Urinary bladder (tissue), 4 donors: ENCODE data around the gene REEP1. TPM values are rescaled to one million over a fixed set of nuclear protein-coding genes. Genes with fewer than 3 reads are reported as not detected.

Experiments used
- DNase-seq: peaks from one replicate; pipeline ENCODE4 v3.0.0-alpha.2; 2015; ENCODE audit errors: extremely low spot score
- H3K27ac ChIP-seq: one replicate; pipeline ENCODE4 v1.5.1; 2013; ENCODE audit warnings: low read depth, mild to moderate bottlenecking, moderate library complexity
- H3K36me3 ChIP-seq: one replicate; pipeline ENCODE4 v1.6.1; 2013; ENCODE audit warnings: mild to moderate bottlenecking, moderate library complexity; ENCODE audit not compliant: insufficient read depth
- H3K4me1 ChIP-seq: one replicate; pipeline ENCODE4 v1.6.1; 2013; ENCODE audit warnings: mild to moderate bottlenecking, moderate library complexity; ENCODE audit not compliant: insufficient read depth
- H3K4me3 ChIP-seq: one replicate; pipeline ENCODE4 v1.5.1; 2013; ENCODE audit warnings: low read depth, low read length
- WGBS: extraction: QIAGEN DNeasy Blood & Tissue Kit; methylation state at CpG from one replicate; pipeline ENCODE4 v1.1.7; 2013; 5-methylcytosine and 5-hydroxymethylcytosine counted together
- polyA plus RNA-seq: library from polyadenylated mRNA; stranded (reverse); fragments of 200-250 nt; gene quantifications from one replicate; pipeline ENCODE4 v1.2.3, GENCODE V29; 2013
- total RNA-seq: library from RNA; depleted of rRNA; stranded (reverse); fragments of >200 nt; gene quantifications from one replicate; pipeline ENCODE4 v1.2.3, GENCODE V29; 2014
- donor health status: healthy with polysubstance abuse.
- donor health status: healthy.

Gene REEP1
- total and polyA plus RNA-seq, 2 donors = 21.9 to 39.5 TPM

DNA sequence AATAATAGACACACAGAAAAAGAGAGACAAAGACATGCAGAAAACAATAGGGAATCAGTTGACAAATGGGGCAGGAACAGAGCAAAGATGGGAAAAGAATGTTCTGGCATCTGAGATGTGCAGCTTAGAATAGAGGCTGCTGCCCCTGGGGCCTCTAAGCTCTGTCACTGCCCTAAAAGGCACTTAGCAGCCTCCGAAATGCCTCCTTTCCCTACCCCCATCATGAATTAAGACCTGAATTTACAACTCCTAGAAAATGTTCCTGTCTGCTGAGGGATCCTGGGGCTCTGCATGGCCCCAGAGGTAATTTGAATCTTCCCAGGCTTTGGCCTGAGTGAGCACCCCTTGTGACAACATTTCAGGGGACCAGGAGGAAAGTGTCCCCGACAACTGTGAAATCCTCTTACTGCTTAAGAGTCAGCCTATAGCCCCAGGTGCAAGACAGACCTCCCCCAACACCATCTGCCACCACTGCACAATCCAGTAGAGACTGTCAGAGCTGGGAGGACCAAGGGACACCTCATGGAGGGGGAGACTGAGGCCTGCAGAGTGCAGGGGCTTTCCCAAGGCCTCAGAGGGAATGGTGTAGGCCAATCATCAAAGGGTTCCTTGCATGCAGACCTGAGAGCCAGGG, 113.4 kb downstream of the REEP1 start:
- no peak overlapping the region for H3K4me3 ChIP-seq
- no peaks in the 10 kb centered on the region for H3K36me3 ChIP-seq
- 80% methylated on average over 2 of the region's 2 CpGs for WGBS
- DNase-seq = no peak
- H3K27ac ChIP-seq = no peak overlapping the region
- H3K4me1 ChIP-seq = no peaks in the 10 kb centered on the region

DNA sequence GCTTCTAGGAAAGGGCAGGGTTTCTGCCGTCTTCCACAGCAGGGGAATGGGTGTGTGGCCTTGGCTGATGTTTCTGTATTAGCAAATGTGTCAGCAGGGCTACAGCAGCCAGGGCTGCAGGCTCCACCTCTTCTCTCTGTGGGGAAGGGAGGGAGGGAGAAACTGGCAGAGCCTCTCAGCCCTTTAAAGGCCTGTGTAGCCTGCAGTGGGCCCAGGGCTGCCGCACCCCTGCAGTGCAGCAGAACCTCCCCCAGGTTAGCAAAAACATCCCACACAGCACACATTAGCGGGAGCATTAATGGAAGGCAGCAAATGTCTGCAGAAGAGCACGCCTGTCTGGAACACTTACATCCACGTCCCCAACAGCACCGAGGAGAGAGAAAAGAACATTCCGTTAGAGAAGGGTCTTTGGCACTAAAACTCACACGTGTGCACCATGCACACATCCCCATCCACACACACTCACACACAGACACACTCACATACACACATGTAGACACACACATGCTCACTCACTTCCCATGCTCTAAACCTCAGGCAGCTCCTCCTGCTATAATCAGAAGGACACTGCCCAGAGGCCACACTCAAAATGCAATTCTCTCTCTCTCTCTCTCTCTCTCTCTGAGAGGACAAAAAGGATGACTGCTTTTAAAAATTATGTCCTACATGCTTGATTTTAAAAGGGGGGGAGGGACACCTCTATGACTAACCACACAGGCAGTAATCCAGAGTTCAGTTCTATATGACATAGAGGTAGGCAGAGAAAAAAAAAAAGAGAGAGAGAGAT, 114.1 kb downstream of the REEP1 start:
- Histone ChIP-seq H3K36me3 (no peaks in the 10 kb centered on the region), H3K4me3 (no peak overlapping the region), H3K27ac (no peak overlapping the region), H3K4me1 (no peaks in the 10 kb centered on the region)
- DNase-seq = peak; percentile 67
- WGBS = 31% methylated on average over 8 of the region's 8 CpGs

DNA sequence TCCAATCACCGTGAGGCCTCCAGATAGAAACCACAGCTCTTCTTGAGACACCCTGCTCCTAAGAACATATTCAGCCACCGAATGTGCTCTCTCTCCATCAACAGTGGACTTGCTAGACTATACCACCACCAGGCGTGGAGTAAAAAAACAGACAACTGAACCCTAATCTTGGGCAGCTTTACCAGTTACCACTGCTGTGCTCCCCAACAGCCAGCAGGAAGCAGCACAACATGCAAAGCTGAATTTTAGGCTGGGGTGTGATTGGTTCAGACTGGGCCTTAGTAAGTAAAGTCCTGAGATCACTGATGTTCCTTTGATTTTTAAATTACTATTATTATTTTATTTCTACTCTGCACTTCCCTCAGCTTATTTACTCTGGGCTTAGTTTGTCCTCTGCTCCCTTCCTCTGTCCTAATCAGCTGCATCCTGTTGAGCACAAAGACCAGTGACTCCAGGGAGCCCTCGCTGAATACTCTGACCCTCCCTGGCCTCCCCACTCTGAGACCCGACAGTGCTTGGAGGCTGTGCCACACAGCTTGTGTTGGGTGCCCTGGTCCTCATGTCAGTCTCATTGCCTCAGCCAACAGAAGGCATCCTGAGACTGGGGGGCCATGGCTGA, 116.3 kb downstream of the REEP1 start:
- H3K27ac ChIP-seq = no peak overlapping the region
- no peak for DNase-seq
- H3K4me3 ChIP-seq = no peak overlapping the region
- 63% methylated on average over 5 of the region's 5 CpGs for WGBS
- H3K4me1 ChIP-seq = no peaks in the 10 kb centered on the region
- H3K36me3 ChIP-seq = no peaks in the 10 kb centered on the region

DNA sequence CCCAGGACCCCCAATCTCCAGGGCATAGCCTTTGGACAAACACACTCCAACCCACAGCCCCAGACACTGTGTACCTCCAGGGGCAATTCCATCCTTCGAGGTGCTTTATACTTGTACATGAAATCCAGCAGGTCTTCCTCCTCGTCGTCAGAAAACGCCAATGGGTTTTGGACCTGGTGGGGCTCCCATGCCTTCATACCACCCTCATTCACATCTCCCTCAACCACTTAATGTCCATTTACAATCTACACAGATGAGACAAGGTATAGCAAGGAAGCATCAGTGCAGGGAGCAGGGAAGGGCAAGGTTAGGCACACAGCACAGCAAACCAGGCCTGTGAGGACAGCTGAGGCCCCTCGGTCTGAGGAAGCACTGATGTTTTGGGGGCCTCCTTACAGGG, 117.5 kb downstream of the REEP1 start:
- H3K36me3 ChIP-seq = no peaks in the 10 kb centered on the region
- H3K4me3 ChIP-seq = no peak overlapping the region
- no peaks in the 10 kb centered on the region for H3K4me1 ChIP-seq
- no peak overlapping the region for H3K27ac ChIP-seq
- WGBS = 87% methylated on average over 5 of the region's 5 CpGs
- DNase-seq = no peak

DNA sequence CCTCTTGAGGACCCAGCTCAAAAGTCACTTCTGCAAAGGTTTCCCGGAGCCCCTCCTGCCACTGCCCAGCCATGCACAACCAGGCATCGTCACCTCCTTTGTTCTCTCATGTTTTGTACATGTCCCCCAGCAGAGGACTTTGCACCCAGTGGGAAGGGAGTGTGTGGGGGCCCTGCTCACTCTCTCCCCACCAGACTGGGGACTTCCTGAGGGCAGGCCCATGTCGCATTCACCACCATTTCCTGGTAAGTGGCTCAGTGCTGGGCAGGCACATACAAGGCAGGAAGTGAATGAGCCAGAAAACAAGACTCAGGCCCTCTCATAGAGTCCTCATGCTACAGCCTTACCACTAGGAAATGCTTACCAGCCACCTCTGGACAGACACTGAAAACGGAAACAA, 119.3 kb downstream of the REEP1 start:
- no peak for DNase-seq
- Histone ChIP-seq H3K36me3 (peaks cover 2% of the 10 kb centered on the region), H3K4me3 (no peak overlapping the region), H3K4me1 (no peaks in the 10 kb centered on the region), H3K27ac (no peak overlapping the region)
- WGBS = 89% methylated on average over 4 of the region's 4 CpGs

DNA sequence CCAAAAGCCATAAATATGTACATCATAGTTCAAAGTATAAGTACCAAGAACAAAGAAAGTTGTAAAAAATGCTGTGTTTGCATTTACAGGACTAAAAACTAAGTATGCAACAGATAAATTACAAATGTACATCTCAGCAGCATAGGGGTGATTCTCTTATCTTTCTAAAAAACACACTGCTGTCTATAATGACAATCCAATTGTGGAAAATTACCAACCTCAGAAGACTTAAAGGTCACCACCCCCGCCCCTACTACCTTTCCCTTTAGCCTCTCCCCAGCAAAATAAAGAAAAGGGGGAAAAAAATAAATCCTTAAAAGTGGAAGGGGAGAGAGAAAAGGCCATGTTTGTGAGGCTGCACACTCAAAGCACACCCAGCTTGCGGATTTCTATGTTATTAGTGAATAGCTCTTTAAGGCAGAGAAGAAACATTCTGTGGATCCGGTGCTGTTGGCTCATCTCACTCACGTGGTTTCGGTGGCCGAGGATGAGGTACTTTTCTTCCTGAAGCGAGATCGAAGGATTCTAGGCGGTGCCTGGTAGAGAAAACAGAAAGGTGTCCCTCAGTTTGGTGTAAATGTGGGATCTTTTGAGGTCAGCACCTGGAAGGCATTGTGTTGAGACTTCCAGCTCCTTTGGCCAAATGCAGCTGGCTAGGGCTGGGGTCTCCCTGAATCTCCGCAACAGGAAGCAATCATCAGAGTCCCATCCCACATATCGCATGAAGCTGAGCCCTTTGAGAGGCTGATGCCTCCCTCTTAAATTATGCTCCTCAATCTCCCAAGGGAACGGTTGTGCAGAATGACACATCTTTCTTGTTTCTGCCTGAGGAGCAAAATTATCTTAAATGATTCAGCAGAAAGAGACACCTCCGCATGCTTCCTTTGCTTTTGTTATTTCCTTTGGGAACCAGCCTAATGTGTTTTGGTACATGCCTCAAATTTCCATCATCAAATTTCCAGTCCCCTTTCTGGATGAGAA, 120.6 kb downstream of the REEP1 start:
- Histone ChIP-seq H3K4me1 (no peaks in the 10 kb centered on the region), H3K36me3 (peaks cover 2% of the 10 kb centered on the region), H3K4me3 (no peak overlapping the region), H3K27ac (no peak overlapping the region)
- 61% methylated on average over 13 of the region's 13 CpGs for WGBS
- DNase-seq = no peak

DNA sequence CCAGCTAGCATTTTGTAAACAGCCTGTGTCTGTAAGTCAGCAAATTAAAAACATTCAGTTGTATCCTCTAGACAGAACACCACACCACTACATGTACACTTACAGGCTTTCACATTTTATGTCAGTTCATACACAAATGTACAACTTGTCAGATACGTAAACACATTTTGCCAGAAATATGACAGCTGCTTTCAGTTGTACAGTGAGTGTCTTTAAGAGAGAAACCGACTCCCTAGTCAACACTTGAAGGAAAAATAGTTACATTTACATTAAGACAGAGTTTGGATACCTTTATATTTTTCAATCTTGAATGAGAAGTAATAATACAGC, 123.0 kb downstream of the REEP1 start:
- DNase-seq = no peak
- Histone ChIP-seq H3K36me3 (peaks cover 2% of the 10 kb centered on the region), H3K4me3 (no peak overlapping the region), H3K4me1 (no peaks in the 10 kb centered on the region), H3K27ac (no peak overlapping the region)
- WGBS = 78% methylated on average over 2 of the region's 2 CpGs

DNA sequence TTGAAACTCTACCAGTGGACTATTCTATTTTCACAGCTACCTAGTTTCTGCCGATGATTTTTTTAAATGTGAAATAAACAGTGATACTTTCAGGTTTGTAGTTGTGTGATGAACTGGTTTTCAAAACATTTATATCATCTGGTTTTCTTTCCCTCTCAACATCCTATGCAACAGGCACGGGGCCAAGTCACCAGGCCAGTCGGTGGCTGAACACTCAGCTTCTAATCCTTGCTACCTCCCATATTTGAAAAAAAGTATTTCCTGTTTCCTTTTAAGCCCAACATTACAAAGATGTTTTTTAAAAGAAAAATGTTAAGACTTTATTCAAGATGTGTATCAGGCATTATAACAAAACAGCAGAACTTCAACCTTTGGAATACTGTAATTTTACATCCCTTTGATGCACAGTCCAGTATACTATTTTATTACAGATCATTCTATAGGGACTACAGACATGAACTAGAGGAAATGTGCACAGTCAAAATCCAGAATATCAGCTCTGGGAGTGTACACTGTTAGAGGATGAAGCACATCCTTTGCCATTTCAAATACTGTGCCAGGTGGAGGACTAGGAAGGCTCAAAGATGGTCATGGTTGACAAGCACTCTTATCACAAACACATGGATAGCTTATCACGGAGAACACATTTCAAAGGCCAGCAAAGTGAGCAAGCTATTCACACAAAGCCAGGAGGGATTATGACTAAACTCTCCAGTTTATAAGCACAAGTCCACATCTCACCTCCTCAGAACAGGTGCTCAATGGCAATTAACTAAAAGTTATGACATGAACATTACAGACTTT, 123.5 kb downstream of the REEP1 start:
- WGBS = 33% methylated on average over 4 of the region's 4 CpGs
- DNase-seq = no peak
- Histone ChIP-seq H3K4me3 (no peak overlapping the region), H3K27ac (no peak overlapping the region), H3K36me3 (peaks cover 5% of the 10 kb centered on the region), H3K4me1 (no peaks in the 10 kb centered on the region)

DNA sequence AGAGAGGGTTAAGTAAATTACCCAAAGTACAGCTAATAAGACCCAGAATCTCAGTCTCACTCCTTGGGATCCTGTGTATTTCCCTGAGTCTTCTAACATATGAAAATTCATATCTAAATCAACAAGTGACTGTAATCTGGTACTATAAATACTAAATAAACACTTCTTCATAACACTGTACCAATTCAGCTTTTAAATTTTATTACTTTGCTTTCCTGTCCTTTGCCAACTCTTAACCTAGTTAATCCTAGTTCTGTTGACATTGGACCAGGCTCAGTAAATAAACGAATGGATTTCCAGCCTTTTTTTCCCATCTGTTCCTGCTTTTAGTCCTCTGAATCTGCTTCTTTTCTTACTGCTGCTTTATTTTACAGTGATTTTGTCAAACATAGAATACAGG, 124.4 kb downstream of the REEP1 start:
- no peak overlapping the region for H3K27ac ChIP-seq
- peaks cover 5% of the 10 kb centered on the region for H3K36me3 ChIP-seq
- H3K4me3 ChIP-seq = no peak overlapping the region
- WGBS = 21% methylated on average over 1 of the region's 1 CpG
- no peaks in the 10 kb centered on the region for H3K4me1 ChIP-seq
- no peak for DNase-seq

DNA sequence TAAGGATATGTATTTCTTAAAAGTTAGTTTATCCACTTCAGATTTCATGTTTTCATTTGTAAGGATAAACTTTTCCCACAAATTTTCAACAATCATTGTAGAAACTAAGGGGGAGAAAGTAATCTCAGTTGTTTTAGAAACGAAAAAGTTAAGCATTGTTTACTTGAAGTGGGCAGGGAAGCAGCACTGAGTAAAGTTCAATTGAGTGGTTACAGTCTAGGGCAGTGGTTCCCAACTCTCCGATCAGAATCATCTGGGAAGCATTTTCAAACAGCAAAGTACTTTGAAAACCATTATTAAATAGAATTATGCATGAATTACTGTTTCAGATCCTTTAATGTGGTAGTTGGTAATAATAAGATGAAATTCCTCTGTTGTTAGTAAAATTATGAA, 125.6 kb downstream of the REEP1 start:
- no peak overlapping the region for H3K27ac ChIP-seq
- H3K4me1 ChIP-seq = no peaks in the 10 kb centered on the region
- no peak for DNase-seq
- WGBS = 70% methylated on average over 2 of the region's 2 CpGs
- H3K36me3 ChIP-seq = peaks cover 5% of the 10 kb centered on the region
- no peak overlapping the region for H3K4me3 ChIP-seq

DNA sequence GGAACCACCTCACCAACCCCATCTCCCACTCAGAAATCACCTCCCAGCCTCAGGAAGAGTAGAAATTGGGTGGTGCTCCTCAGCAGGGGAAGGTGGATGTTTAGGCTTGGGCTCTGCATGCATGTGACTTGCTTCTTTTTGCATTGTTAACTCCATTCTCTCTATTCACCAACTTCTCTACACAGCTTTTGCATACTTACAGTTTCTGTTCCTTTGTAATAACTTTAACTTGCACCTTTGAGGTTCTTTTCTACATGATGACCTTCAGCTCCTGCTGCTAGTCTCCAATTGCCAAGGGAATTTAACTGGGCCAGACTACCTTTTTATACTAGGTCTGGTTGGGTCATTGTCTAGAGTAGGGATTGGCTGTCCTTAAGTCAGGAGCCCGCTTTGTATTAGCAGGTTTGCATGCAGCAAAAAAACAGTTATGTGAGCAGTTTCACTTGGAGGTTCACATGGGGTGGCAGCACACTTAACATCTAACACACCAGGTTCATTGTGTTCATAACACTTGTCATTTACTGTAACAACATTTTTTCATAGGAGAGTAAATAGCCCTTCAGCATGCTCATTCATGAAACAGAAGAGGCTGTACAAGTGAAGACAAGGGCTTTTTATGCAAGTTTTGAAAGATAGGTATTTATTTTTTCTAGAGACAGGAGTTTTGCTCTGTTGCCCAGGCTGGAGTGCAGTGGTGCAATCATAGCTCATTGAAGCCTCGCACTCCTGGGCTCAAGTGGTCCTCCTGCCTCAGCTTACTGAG, 126.2 kb downstream of the REEP1 start:
- Histone ChIP-seq H3K27ac (no peak overlapping the region), H3K36me3 (peaks cover 5% of the 10 kb centered on the region), H3K4me3 (no peak overlapping the region), H3K4me1 (no peaks in the 10 kb centered on the region)
- no peak for DNase-seq
- 93% methylated on average over 2 of the region's 2 CpGs for WGBS

DNA sequence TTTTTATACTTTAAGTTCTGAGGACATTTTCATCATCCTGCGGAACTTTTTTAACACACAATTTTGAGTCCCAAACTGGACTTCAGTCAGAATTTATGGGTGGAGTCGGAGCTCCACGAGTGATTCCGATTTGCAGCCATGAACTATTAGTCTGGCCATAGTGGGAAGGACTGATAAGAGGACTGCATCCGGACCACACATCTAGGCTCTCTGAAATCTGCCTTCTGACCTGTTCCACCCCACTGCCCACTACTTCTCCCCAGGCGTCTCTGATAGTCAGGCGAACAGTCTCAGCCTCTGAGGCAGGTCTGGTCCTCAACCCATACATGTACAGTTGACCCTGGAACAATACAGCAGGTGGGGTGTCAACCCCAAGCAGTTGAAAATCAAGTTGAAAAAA, 133.0 kb downstream of the REEP1 start:
- no peaks in the 10 kb centered on the region for H3K4me1 ChIP-seq
- DNase-seq = no peak
- 90% methylated on average over 7 of the region's 7 CpGs for WGBS
- H3K27ac ChIP-seq = no peak overlapping the region
- peaks cover 3% of the 10 kb centered on the region for H3K36me3 ChIP-seq
- H3K4me3 ChIP-seq = no peak overlapping the region
